ENCODE measurements around the gene TFIP11.
"Not testable (repeated sequence)": the region's sequence is repeated elsewhere in the genome, so short reads cannot be mapped to it uniquely, and the experiment has no call there.

Gene TFIP11

GRCh38 chr22:26540119-26540518 is 27.8 kb upstream of the TFIP11 start:
- no peak for DNase-seq

GRCh38 chr22:26536762-26537134 is 24.5 kb upstream of the TFIP11 start:
- no peak for DNase-seq

GRCh38 chr22:26536056-26536761 is 23.9 kb upstream of the TFIP11 start:
- no peak for DNase-seq

GRCh38 chr22:26535603-26535908 is 23.3 kb upstream of the TFIP11 start:
- no peak for DNase-seq

GRCh38 chr22:26534874-26535602 is 22.8 kb upstream of the TFIP11 start:
- no peak for DNase-seq

GRCh38 chr22:26534171-26534855 is 22.0 kb upstream of the TFIP11 start:
- no peak for DNase-seq

GRCh38 chr22:26529345-26529744 is 17.1 kb upstream of the TFIP11 start:
- no peak for DNase-seq

GRCh38 chr22:26528518-26528917 is 16.2 kb upstream of the TFIP11 start:
- not testable (repeated sequence) for DNase-seq

- DNase-seq = no peak
These were observed 15.5 kb upstream of the TFIP11 start for GRCh38 chr22:26527574-26528465.

GRCh38 chr22:26527167-26527566 is 14.9 kb upstream of the TFIP11 start:
- no peak for DNase-seq

GRCh38 chr22:26525946-26526564 is 13.8 kb upstream of the TFIP11 start:
- DNase-seq = no peak

- DNase-seq = no peak
These were observed 12.6 kb upstream of the TFIP11 start for GRCh38 chr22:26524870-26525269.

GRCh38 chr22:26522592-26522991 is 10.3 kb upstream of the TFIP11 start:
- no peak for DNase-seq

- DNase-seq = no peak
These were observed 9.7 kb upstream of the TFIP11 start for GRCh38 chr22:26522012-26522411.

GRCh38 chr22:26517429-26517828 is 5.2 kb upstream of the TFIP11 start:
- no peak for DNase-seq

GRCh38 chr22:26516503-26516902 is 4.2 kb upstream of the TFIP11 start:
- DNase-seq = no peak

- no peak for DNase-seq
These were observed 3.7 kb upstream of the TFIP11 start for GRCh38 chr22:26515931-26516330.

- no peak for DNase-seq
These were observed 2.3 kb upstream of the TFIP11 start for GRCh38 chr22:26514419-26515161.

- DNase-seq = no peak
These were observed 1.6 kb upstream of the TFIP11 start for GRCh38 chr22:26513838-26514237.

- no peak for DNase-seq
These were observed 4.1 kb downstream of the TFIP11 start for GRCh38 chr22:26508148-26508547.

- no peak for DNase-seq
These were observed 8.5 kb downstream of the TFIP11 start for GRCh38 chr22:26503758-26504157.

All from NCI-H1436 (cell line).